D341Med (cell line): Measurements from ENCODE around the gene ANKRD49.
"Not testable (repeated sequence)": the region's sequence is repeated elsewhere in the genome, so short reads cannot be mapped to it uniquely, and the experiment has no call there.

Experiments
- DNase-seq: peaks from one replicate; pipeline ENCODE4 v3.0.0; 2012; ENCODE audit warnings: low spot score

ANKRD49 gene

DNA sequence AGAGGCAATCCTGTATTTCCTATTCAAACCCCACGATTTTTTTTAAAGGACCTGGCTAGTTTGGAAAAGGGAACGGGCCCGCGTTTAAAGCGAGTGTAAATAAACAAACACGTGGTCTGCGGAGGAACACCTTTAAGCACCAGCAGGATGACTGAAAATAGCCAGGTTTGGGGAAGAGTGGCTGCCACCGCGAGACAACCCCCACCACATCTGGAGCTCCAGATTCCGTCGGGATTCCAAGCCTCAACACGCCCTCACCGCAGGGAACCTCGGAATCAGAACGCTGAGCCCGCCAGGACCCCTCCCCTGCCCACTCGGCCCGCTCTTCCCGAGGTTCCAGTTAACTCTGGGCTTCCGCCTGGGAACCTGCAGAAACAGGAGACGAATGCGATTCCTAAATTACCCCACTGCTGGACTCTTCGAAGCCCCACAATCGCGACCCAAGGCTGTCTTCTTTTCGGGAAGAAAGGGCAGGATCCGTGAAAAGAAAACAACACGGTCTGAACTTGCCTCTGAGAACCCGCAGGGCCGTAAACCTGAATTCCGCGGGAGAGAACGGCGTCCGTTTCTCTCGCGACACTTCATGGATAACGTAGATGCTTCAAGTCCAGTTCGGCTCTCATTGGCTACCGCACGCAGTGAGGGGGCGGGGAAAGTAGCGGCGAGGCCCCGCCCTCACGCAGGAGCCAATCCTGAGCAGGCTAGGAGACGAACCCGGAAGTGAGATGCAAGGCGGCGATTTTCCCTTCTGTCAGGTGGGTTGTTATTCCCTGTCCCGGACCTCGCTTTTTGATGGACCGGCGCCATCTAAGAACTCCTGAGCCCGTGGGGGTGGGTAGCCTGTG is at the start of gene ANKRD49, which contains the start of gene MRE11:
Gene ANKRD49 (plus strand): TSS at position 704 of the 845 bp plus-strand sequence. CDS start 2,710 bp downstream, outside the sequence.
Gene MRE11 (minus strand): TSS at position 564 of the 845 bp plus-strand sequence. CDS start 1,043 bp downstream, outside the sequence.
- peak; percentile 93 for DNase-seq

GRCh38 chr11:94445641-94446040 is 48.1 kb upstream of the ANKRD49 start:
- DNase-seq = no peak

GRCh38 chr11:94447149-94447548 is 46.6 kb upstream of the ANKRD49 start:
- DNase-seq = no peak

DNA sequence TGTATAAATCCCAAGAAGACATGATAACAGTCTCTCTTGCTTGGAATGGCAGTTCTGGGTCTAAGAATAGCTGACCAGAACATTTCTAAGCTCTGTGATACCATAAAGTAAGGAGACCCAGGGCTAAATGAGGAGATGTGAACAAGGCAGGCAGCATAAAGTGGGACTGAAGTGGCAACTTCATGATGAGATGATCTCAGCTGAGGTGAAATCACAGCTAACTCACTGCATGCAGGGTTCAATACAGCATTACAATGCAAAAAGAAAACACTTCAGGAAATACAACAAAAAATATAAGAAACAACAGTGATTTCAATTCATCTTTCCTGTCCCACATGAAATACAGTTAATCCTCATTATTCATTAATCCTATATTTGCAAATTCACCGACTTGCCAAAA is 44.8 kb upstream of the ANKRD49 start:
- DNase-seq = no peak

DNA sequence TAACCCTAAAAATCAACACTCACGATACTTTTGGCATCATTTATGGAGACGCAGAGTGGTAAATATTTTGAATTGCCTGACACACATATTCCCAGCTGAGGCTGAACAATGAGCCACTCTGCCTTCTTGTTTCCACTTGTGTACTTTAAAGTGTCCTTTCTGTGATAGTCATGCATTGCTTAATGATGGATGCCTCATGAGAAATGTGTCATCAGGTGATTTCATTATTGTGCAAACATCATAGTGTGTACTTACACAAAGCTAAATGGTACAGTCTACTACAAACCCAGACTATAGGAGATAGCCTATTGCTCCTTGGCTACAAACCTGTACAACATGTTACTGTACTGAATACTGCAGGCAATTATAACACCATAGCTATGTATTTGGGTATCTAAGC is 44.3 kb upstream of the ANKRD49 start:
- DNase-seq = no peak

DNA sequence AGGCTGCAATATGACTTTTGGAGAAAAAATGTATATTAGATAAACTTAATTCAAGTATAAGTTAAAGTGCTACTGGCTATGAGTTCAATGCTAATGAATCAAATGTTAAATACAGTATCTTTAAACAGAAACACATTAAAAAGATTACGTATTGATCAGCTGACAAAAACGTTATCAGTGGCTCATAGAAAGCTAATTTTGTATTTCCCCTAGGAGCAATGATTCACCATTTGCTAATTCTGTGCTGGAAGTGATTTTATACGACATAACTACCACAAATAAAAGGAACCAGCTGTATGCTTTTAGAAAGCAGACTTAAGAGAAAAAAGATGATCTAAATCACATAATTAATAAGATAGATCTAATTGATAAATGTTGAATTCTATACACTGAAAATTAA is 43.7 kb upstream of the ANKRD49 start:
- no peak for DNase-seq

- no peak for DNase-seq
Observed at GRCh38 chr11:94452988-94453387, 40.8 kb upstream of the ANKRD49 start.

DNA sequence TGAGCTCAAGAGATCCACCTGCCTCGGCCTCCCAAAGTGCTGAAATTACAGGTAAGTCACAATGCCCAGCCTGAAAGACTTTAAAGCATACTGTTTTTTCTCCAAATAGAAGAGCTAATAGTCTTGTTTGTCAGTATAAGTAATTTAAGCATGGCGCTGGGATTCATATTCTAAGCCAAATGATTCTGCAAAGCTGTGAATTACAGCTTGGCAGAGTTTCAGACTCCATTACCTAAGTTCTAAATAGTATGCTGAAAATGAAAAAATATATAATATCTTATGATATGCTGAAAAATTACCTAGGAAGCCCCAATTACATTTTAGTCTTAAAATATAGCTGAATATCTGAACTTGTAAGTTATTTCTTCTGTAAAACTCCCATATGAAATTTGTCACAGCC is 39.5 kb upstream of the ANKRD49 start:
- no peak for DNase-seq

GRCh38 chr11:94455861-94456260 is 37.9 kb upstream of the ANKRD49 start:
- no peak for DNase-seq

- peak; percentile 31 for DNase-seq
Observed at GRCh38 chr11:94457118-94458029, 36.4 kb upstream of the ANKRD49 start.

DNA sequence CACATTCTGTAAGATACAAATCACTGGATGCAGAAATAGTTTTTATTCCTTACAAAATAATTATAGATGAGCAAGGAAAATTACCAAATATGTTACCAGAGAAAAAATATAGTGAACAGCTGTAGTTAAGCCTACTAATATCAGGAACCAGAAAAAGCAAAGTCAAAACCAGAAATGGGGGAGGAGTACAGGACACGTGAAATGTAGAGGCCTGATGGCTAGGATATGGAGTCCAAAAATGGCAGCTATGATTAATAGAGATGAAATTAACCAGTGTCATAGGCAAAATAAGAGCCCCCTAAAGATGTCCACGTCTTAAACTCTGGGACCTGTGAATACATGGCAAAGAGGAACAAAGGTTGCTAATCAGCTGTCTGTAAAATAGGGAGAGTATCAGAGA is 34.2 kb upstream of the ANKRD49 start:
- DNase-seq = no peak

- no peak for DNase-seq
Observed at GRCh38 chr11:94469416-94469815, 24.4 kb upstream of the ANKRD49 start.

- DNase-seq = no peak
Observed at GRCh38 chr11:94472916-94473799, 20.6 kb upstream of the ANKRD49 start.

GRCh38 chr11:94477624-94478023 is 16.2 kb upstream of the ANKRD49 start:
- peak; percentile 49 for DNase-seq

DNA sequence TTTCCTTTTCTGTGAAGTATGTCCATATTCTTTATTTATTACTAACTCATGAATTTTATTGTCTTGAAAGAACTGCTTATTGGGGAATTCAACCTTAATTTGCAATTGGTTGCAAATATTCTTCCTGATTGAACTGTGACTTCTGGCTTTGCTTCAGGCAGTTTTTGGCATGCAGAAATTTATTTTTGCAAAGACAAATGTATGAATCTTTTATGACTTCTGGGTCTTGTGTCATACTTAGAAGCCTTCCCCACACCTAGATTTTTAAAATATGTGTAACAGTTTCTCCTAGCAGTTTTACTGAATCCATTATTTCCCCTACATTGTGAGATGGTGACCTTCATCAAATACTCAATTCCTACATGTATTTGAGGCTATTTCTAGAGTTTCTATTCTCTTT is 12.4 kb upstream of the ANKRD49 start:
- DNase-seq = no peak

DNA sequence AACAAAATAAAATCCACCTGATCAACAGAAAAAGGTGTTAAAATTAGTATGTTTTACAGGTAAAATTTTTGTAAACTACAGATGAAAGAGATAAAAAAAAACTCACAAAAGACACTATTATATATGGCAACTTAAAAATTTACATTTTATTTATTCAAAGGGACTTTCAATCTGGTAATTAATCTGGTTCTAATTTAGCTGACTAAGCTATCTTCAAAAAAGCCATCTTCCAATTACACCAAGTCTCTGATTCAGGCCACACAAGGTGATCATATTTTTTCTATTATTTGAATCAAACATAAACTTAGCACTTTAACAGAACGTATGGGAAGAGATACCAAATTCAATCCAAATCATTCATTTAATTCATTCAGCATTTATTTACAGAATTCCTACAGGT is 7.7 kb upstream of the ANKRD49 start:
- DNase-seq = no peak

DNA sequence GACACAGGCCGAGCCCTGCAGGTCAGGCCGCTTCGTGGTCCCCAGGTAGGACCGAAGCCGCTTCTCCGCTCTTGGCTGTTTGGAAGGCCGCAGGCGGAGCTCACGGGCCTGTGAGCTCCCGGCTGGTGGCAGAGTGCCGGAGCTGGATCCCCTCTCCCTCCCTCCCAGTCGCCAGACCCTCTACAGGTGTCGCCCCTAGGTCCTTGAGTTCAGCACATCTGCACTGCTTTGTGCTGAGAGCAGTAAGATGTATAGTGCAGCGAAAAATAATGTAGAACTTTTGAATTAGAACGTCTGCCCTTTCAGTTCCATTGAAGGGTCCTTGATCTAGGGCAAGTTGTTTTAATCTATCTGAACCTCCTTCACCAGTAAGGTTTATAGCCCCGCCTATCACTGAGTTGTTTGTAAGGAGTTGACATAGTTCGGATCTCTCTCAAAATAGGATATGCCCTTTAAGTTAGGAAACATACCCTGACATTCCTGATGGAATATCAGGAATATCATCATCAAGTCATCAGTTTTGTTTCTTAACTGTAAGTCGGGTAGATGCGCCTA is 419 bp downstream of the ANKRD49 start:
- no peak for DNase-seq

DNA sequence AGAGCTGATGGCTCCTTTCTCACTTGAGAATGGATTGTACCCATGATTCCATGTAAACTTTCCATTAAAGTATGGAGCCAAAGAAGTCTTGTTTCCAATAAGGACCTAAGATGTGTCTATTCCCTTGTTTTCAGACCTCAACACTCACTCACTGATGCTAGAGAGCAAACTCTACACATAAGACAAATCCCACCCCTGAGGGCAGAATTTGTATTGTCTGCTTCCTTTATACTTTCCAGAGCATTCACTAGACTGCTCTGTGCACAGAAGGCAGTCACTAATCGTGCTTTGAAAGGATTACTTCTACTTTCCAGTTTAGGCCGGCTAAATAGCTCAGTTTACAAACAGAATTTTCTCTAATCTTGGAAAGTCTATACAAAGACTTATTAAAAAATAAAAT is 6.4 kb downstream of the ANKRD49 start:
- DNase-seq = no peak

DNA sequence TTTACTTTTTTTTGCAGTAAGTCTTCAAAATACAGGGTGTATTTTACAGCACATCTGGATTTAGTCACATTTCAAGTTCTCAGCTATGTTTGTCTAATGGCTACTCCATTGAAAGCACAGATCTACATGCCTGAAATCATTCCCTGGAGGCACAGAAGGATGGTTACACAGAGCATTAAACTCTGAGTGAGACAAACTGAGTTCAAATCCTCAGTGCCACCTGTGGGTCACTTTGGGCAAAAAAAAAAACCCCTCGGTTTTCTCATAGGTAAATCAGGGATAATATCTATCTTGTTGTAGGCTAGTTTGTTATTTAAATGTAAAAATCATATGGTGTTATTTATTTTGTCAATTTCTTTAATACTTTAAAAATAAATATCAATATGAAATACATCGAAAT is 7.7 kb downstream of the ANKRD49 start:
- DNase-seq = no peak

DNA sequence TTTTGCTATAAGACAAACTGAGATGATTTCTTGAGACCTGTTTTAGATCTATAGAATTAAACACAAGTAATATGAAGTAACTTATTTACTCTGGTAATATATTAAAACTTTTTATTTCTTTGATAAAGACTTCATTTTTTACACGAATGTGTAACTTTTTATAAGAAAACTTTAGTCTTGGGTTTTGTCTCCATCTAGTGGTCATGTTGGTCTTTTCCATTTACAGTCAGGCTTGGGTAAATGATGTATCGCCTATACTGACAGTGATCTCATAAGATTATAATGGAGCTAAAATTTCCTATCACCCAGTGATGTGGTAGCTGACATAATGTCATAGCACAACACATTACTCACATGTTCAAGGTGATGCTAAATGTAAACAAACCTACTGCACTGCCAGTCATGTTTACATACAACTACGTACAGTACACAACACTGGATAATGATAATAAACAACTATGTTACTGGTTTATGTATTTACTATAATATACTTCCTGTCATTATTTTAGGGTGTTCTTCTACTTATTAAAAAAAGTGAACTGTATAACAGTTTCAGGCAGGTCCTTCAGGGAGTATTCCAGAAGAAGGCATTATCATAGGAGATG is 11.0 kb downstream of the ANKRD49 start:
- DNase-seq = peak; percentile 41

DNA sequence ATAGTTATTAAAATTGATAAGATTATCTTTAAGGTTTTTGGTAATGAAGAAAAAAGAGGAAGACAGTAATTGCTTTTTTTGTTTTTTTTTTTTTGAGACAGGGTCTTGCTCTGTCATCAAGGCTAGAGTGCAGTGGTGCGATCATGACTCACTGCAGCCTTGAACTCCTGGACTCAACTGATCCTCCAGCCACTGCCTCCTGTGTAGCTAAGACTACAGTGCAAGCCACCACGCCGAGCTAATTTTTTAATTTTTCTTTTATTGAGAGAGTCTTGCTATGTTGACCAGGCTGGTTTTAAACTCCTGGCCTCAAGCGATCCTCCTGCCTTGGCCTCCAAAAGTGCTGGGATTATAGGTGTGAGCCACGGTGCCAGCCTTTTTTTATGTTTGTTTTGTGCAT is 12.7 kb downstream of the ANKRD49 start:
- not testable (repeated sequence) for DNase-seq
